Activated CD4-positive, alpha-beta T cell treated with anti-CD3 and anti-CD28 coated beads, Interleukin-2, amount 50 U/mL, for 48 hours (primary cell): ENCODE measurements around the gene SIAH3.
"Not testable (repeated sequence)": the region's sequence is repeated elsewhere in the genome, so short reads cannot be mapped to it uniquely, and the experiment has no call there.

Source experiments
- DNase-seq, 2 experiments: peaks; one replicate each; pipeline ENCODE4 v3.0.0-alpha.2; 2020

SIAH3 gene, protein sequence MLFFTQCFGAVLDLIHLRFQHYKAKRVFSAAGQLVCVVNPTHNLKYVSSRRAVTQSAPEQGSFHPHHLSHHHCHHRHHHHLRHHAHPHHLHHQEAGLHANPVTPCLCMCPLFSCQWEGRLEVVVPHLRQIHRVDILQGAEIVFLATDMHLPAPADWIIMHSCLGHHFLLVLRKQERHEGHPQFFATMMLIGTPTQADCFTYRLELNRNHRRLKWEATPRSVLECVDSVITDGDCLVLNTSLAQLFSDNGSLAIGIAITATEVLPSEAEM

DNA sequence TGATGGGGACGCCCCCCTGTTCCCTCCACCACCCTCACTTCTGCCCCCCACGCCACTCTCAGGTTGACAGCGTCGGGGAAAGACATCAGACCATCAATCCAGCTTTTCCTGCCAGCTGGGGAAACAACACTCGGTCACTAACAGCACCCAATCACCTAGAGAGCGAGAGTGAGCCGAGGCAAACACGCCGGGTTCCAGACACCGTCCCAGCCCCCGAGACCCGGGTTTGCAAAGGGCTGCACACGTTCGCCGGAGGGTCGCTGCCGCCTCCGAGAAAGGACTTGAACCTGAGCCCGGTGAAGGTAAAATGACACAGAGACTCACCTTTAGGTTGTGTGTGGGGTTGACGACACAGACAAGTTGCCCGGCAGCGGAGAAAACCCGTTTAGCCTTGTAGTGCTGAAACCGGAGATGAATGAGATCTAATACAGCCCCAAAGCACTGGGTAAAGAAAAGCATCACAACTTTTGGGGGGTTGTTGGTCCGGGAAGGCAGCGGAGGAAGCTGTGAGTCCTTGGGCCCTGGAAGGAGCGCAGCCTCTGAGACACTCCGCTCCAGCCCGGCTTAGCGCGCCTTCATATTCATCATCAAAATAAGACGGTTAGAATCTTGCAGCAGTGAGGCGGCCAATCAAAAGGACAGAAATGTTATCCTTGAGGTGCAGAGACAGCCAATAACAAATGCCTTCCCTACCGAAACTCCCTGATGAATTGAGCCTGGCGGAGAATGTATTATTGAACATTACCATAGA lies at the start of gene SIAH3:
Gene SIAH3, minus strand, starts transcription at position 583 of the 751 bp plus-strand sequence. Its CDS starts 124 bp downstream, at position 459.
- DNase-seq: peak; percentile 23 to 36

DNA sequence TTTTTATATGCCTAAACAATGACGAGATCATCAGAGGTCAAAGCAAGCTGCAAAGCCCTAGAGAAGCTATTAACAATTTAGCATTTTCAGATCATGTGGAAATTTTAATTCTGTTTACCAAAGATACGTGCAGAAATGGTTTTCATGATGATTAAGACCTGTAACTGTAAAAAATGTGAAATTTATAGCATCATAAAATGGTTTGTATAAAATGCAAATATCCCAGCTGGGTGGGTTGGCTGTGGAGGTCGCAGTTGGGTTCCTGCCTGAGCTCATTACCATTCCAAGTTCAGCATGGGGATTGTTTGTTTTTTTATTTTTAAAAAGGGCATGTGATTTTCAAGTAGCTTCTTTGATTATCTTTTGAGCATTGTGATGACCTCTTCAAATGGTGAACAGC lies 47.9 kb upstream of the SIAH3 start:
- DNase-seq: no peak

DNA sequence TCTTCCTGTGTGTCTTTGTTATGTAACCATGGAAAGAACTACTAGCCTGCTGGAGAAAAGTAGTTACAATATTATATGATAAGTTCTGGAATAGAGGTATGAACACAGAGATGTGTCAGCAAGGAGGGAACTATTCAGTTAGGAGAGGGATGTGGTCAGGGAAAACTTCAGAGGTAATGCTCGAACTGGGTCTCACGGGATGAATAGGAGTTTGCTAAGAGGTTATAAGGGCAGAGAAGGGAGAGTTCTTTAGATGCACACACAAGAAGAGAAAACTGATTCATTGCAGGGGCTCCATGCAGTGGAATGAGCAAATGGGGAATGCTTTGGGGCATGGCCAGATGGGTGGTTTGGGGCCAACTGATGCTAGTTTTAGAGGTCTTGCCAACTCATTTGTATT lies 46.0 kb upstream of the SIAH3 start:
- no peak for DNase-seq

DNA sequence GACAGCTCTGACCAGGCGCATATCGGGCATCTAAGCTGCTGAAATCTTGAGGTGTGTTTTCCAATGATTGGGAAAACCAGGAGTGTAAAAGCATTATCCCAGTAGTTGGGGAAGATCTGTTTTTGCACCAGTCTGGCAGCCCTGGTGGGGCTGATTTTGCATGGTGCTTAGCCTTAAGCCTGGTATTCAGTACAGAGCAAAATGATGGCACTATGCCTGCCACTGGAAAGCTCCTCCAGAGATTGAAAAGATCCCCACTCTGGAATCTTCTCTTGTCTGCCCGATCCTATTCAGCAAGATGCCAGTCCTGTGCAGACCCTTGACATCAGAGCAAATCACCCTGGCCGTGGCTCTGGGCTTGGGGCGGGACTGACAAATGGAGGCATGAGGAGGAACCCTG lies 44.7 kb upstream of the SIAH3 start:
- DNase-seq: no peak

GRCh38 chr13:45895881-45896280 lies 44.3 kb upstream of the SIAH3 start:
- no peak for DNase-seq

DNA sequence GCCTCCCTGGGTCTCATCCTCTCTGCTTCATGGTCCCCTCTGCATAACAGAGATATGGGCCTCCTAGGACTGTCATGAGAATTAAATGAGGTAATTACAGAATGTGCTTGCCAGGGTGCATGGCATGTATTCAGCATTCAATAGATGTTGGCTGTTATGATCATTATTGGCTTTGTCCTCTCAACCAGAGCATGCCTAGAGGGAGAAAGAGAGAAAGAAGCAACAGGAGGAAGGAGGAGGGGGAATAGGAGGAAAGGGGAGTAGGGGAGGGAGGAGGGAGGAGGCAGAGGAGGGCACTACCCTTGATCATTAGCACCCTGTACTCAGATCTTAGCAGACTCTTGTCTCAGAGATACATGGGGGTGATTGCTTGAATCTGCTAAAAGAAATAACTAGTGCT lies 41.0 kb upstream of the SIAH3 start:
- DNase-seq: no peak

GRCh38 chr13:45889590-45890243 lies 38.2 kb upstream of the SIAH3 start:
- no peak for DNase-seq

- DNase-seq: no peak
These were observed 34.9 kb upstream of the SIAH3 start for GRCh38 chr13:45886466-45886865.

GRCh38 chr13:45885194-45885593 lies 33.6 kb upstream of the SIAH3 start:
- DNase-seq: no peak

DNA sequence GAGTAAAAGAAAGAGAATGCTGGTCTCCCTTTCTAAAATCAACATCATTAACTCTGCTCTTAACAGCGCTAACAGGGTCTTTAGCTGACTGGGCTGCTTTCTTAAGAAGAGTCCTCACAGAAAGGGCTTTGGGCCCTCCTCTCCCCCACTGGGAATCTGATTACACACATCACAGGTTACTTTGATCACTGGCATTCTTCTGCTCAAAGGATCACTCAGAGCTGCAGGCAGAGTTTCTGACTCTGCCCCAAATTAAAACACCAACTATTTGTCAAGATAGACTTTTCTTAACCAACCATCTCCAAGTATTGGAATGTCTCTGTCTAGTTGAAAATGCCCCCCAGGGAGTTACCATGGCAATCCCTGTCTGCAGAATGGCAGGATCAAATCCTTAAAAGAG lies 31.1 kb upstream of the SIAH3 start:
- no peak for DNase-seq

- DNase-seq: no peak
These were observed 29.8 kb upstream of the SIAH3 start for GRCh38 chr13:45881353-45881752.

DNA sequence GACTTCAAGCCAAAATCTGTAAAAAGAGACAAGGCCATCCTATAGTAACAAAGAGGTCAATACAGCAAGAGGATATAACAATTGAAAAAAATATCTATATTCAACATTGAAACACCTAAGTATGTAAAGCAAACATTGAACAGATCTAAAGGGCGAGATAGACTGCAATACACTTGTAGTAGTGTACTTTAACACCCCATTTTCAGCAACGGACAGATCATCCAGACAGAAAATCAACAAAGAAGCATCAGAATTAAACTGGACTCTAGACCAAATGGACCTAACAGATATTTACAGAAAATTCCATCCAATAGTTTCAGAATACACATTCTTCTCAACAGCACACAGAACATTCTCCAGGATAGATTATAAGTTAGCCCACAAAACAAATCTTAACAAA lies 28.7 kb upstream of the SIAH3 start:
- no peak for DNase-seq

DNA sequence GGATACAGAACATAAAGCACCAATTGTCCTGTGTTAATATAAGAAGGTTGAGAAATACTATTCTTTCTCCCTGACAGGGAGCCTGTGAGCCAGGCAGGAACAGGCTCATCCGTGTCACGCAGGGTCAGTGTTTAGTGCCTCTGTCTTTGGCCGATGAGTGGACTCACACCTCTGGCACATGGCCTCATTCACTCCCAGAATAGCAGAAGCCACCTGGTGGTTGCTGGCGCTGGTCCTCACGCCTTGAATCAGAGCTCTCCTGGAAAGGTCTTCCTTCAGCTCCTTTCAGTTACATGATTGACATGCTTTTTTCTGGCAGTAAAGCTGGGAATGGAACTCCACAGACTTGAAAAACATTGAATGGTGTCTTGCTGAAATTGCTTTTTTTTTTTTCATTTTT lies 28.1 kb upstream of the SIAH3 start:
- DNase-seq: no peak

DNA sequence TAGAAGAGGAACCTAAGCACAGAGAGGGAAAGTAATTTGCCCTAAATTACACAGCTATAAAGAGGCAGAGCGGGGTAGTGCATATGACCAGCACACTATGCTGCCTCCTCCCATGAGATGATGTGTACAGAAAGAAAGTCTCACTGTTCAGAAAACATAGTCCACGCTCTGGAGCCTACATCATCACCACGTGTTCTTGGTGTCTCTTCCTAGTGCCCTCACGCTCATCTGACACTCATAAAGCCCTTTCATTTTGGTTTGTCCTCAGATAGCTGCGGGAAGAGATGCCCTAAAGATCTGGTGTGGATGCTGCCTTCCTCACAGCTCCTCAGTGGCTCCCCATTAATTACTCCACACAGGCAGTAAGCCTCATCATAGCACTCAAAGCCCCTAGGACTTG lies 27.4 kb upstream of the SIAH3 start:
- DNase-seq: no peak

DNA sequence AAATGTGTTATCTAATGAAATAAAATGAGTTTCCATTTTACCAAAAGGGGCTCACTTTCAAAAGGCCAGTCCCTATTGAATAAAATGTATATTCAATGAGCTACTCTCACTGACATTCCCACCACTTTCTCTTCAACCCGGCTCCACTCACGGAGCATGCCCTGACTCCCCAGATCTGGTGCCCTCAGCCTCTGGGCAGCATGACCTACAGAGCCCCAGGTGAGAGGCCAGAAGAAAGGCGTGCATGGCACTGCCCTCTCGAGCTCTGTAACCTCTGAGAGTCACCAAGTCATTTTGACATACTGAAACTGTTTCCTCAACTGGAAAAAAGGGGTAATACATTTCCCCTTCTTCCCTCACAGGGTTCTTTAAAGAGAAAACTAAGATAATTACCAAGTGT lies 25.2 kb upstream of the SIAH3 start:
- no peak for DNase-seq

GRCh38 chr13:45875951-45876350 lies 24.4 kb upstream of the SIAH3 start:
- DNase-seq: no peak

GRCh38 chr13:45873491-45874325 lies 22.2 kb upstream of the SIAH3 start:
- no peak for DNase-seq

DNA sequence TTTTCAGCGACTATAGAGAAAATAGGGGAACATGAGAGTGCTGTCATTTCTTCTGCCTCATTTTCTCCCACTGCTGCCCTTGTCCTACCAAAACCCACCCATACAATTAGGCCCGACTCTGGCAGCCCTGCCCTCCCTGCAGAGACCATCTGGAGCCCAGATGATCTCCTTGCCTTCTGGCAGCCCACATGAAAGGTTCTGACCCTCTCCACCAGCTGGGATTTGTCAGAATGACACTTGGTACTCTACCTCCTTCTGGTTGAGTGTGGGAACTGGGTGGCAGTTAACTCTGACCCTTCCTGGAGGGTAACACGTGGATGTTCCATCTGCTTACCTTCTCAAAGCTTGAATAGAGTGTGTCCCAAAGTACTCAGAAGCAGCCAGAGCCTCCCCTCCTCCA lies 21.0 kb upstream of the SIAH3 start:
- no peak for DNase-seq

DNA sequence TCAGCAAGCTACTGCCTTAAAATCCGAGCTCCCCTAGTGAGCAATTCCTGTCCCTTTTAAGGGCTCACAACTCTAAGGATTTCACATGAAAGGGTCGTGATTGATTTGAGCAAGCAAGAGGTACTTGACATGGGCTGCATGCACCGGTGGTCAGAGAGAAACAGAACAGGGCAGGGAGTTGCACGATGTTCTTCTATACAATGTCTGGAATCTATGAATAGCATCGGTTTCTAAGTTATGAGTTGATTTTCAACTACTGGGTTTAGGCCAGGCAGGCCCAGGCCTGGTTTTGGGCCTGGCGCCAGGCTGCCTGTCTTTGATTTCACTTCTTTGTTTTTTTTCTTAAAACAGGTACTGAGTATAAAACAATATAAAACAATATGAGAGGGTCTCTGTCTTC lies 19.6 kb upstream of the SIAH3 start:
- not testable (repeated sequence) for DNase-seq

- no peak for DNase-seq
These were observed 18.7 kb upstream of the SIAH3 start for GRCh38 chr13:45870232-45870631.

- no peak for DNase-seq
These were observed 13.9 kb upstream of the SIAH3 start for GRCh38 chr13:45865414-45865813.

DNA sequence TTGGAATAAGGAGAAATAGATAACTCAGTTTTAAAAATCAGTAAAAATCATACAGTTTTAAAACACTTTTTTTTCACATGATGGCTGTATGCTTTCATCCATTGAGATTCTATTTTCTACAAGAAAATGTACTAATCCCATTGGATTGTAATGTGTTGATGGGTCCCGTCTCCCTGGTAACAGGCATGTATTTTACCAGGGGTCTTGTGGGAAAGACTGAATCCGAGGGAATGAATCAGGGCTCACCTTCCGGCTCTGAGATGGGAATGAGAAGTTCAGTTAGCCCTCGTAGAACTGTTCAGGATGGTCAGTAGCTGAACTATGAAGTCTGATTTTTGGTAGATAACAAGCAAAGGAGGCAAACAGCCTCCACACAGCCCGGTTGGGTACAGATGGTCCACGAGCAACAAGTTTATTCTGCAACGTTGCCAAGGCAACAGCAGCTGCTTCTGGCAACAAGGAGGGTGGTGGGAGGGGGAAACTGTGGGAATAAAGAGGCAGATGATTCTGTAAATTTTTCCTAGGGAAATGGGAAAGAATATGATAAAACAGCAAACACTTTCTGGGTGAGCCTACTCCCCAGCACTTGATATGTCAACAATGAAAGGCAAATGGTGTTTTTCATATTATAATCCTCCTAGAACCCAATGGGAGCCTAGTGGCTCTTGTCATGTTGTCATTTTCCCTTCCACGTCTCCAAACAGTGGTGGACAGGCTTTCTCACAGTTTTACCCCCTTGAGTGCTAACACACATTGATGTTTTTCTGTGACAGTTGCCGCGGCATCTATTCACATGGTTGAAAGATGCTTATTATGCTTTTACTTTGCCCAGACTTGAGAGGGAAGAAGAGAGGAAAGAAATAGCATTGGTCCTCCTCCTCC lies 12.4 kb upstream of the SIAH3 start:
- no peak for DNase-seq
